GM08714 (cell line): Measurements from ENCODE around the gene ACP1.

Source experiments
- H3K4me3 ChIP-seq: fragments of 200-500 bp; sonication (Bioruptor generic); 2 replicates; pipeline ENCODE4 v1.5.1; 2014; ENCODE audit warnings: mild to moderate bottlenecking, low read length, inconsistent platforms
- ZNF274 ChIP-seq: IDR thresholded peaks from 2 replicates; pipeline ENCODE4 v1.6.1; 2012; ENCODE audit warnings: mild to moderate bottlenecking, low read depth, low read length

Gene ACP1

GRCh38 chr2:281381-281780 lies 16.6 kb downstream of the ACP1 start:
- no peak overlapping the region for H3K4me3 ChIP-seq
- TF ChIP-seq ZNF274 = no peak

DNA sequence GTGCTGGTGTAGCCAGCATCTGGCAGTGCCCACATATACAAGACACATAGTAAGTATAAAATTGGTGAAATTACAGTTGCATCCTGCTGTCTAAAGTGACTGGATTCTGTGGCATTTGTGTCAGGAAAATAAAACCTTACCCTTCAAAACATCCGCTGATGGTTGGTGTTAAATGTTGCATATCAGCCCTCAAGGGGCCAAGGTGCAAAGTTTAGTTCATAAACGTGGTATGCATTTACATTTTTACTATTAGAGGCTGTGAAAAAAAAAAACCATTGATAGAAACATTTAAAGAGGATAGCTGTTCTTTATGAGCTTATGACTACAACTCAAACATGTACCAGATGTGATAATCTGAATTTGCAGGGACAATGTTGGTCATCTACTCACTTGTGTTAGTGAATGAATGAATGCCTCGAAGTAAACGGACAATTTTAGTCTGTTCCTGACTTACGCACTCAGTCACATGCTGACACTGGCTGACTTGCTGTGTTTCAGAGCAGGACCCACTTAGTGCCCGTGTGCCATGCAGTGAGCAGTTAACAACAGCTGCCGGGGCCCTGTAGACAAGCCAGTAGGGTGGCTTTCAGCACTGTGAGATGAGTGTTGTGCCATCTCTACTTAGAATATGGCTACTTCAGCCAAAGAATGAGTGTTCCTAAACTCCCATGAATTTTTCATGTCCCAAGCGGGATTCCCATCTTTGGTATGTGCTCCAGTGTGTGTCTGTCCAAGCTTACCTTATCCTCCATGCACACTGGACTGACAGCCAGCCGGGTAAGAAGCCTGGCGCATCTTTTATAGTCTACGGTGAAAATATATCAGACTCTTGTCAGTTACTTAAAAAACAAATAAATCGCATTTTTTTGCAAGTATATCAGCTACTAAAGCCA lies 17.9 kb downstream of the ACP1 start:
- TF ChIP-seq ZNF274 = no peak
- no peak overlapping the region for H3K4me3 ChIP-seq

- no peak overlapping the region for H3K4me3 ChIP-seq
- TF ChIP-seq ZNF274 = no peak
Measured at GRCh38 chr2:283996-284794, 19.4 kb downstream of the ACP1 start.

DNA sequence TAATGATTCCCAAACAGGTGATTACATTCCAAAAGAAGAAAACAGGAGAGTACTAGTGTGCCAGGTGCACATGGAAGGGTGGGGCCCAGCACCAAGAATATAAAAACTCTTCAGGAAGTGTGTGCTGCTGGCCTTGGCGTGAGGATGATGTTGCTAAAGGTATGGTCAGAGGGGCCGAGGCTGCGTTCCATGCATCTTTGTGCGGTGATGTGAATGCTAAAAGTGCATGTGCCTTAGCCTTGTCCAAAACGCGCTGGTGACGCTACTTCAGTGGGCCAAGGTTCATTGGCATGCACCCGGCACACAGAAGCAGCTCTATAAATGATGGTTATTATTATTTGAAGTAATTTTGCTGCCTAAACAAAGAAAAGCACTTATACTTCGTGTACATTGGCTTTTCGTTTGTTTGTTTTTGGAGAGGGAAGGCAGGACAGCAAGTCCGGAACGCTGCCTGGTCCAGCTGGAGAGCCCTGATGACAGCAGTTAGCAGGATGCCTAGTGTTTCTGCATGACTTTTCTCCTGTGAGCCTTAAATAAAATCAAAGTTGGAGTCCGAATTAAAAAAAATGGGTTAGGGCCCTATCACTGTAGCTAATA lies 20.2 kb downstream of the ACP1 start:
- TF ChIP-seq ZNF274 = no peak
- H3K4me3 ChIP-seq = no peak overlapping the region

DNA sequence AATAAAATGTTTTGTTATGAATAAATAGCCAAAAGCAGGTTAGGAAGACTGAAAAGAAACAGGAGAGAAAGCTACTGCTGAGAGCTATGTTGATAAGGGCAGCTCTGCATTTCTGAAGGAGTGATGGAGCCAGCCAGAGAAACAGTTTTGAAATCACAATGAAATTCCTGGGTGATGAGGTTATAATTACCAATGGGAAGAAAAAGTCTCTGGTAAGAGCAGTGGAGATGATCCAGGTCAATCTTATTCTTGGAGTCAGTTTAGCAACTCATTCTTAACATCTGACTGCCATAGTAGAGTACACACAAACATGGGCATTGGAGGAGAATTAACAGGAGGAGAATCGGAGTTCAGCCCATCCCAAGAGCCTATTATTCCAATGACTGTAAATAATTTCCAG lies 20.8 kb downstream of the ACP1 start:
- TF ChIP-seq ZNF274 = no peak
- no peak overlapping the region for H3K4me3 ChIP-seq

DNA sequence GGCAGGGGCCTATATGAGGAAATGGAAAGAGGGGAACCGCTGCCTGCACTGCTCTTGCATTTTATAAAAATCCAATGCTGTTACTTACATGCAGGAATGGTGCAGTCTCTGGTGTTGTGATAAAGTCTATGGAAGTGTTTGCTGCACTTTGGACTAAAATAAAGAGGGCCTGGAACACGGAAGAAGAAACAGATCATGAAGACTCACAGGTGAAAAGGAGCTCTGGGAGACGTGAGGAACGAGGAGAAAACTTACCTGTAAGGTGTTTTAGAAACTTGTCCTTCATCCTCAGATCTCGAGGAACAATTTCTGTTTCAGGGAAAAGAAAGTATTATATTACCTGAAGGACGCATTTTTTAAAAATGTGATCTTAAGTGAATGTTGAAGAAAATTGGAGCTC lies 21.3 kb downstream of the ACP1 start:
- no peak overlapping the region for H3K4me3 ChIP-seq
- no peak for TF ChIP-seq ZNF274

- H3K4me3 ChIP-seq = no peak overlapping the region
Measured at GRCh38 chr2:286774-287392, 22.1 kb downstream of the ACP1 start.

GRCh38 chr2:287471-287885 lies 22.7 kb downstream of the ACP1 start:
- H3K4me3 ChIP-seq = no peak overlapping the region
- no peak for TF ChIP-seq ZNF274

More at GRCh38 chr2:286774-287392, 22.1 kb downstream of the ACP1 start:
- TF ChIP-seq ZNF274 = no peak

DNA sequence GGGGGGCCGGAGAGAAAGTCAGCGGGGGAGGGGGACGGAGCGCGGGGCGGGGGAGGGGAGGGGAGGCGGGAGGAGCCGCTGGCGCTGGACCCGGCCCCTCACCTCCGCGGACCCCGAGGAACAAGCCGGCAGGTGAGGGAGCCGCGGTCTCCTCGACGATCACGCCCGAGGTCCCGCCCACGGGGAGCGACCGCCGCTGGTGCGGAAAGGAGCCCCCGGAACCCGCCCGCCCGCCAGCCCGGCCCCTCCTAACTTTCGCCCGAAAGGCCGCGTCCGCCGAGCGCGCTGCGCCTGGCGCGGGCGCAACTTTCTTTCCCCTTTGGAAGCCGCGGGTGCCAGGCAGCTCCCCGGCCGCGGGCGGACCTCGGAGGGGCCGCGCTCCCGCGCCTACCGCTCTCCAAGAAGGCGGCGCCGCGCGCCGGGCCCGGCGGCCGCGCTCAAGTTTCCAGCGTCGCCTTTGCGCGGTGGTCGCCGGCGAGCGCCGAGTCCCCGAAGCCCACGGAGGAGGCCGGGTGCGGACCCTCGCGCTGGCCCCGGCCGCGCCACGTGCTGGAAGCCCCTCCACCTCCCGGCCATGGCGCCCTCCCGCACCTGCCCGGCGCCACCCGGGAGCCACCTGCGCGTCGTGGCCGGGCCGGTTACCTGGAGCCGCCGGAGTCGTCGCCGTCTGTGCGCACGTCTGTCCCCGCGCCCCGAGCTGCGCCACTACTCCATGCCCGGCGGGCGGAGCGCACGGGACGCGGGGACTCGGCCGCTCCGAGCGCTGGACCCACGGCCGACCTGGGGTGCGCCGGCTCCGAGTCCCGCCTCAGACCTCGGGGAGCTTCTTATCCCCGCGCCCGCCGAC lies 23.4 kb downstream of the ACP1 start, which contains the start of gene ALKAL2:
TSS of gene ALKAL2 (minus strand) at position 181 of the 847 bp plus-strand sequence. CDS start 256 bp downstream, outside the sequence.
- no peak within 1 kb of the TSS; the same call in 1 of the 2 replicates for H3K4me3 ChIP-seq
- no peak for TF ChIP-seq ZNF274

DNA sequence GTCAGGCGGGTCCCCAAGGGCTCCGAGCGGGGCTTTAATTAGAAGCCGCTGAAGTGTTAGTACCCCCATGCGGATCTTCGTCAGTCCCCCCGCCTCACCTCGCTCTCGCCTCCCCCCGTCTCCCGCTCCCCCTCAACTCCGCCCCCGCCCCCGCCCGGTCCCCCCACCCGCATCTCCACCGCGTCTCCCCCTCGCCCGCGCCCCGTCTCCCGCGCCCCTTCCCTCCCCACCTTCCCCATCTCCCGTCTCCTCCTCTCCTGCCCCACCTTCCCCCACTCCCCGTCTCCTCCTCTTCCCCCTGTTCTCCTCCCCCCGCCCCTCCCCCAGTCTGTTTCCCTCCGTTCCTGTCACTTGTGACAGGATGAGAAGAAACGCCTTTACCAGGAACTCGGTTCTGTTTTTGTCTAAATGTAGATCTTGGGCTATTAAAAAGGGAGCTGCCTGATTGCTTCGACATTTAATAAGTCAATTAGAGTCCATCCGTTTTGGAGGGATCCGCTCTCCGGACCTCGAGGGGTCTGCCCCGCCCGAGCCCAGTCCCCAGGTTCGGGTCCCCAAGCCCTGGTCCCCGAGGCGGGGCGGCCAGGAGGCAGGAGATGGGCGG lies 24.1 kb downstream of the ACP1 start:
- no peak overlapping the region for H3K4me3 ChIP-seq
- no peak for TF ChIP-seq ZNF274

DNA sequence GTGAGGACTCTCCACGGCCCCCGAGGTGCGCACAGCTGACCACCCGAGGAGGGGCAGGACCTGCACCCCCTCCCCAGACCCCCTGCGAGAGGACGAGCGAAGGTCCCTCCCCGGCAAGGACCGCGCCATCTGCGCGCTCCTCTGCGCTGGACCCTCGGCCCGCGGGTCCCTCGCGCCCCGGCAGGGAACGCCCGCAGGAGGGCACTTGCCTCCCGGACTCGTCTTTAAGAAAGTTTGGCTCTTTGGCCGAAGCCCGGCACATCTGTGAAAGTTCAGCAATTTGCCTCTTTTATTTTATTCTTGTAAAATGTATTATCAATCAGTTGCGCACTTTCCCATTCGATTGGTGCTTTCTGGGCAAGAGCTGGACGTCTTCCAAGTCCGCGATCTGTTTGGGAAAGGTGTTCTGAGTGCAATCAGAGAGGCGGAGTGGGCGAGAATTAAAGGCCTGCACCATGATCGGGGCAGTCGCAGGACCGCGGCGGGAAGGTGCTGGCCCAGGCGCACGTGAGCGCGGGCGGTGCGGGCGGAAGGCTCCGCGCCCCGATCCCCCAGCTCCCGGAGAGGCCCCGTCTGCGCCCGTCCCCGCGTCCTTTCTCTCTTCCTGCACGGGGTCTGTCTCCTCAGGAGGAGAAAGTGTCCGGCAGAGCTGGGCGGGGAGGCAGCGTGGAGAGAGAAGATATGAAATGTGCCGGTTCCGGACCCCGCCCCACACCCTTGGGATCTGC lies 24.8 kb downstream of the ACP1 start:
- peak overlapping the region; percentile 32; the same call in 1 of the 2 replicates for H3K4me3 ChIP-seq
- TF ChIP-seq ZNF274 = no peak

- TF ChIP-seq ZNF274 = no peak
- peak overlapping the region; percentile 32; the same call in 1 of the 2 replicates for H3K4me3 ChIP-seq
Measured at GRCh38 chr2:290090-290722, 25.5 kb downstream of the ACP1 start.
